PC-9 (cell line): ENCODE measurements around the gene APBA1. TPM values are rescaled to one million over a fixed set of nuclear protein-coding genes. Genes with fewer than 3 reads are reported as not detected.

Experiments used
- BruUV-seq: library from RNA; stranded (reverse); fragments of 400-500 nt; replicated peaks from 2 replicates; lab custom pipeline; 2021; lab: Mats Ljungman, UMichigan
- CTCF ChIA-PET: fragments of 300-600 bp; sonication (Branson Sonifier 250); formaldehyde crosslinking; loops from one replicate; lab custom pipeline; 2022; ENCODE audit warnings: antibody characterized with exemption; lab: Charles Lee
- POLR2A ChIA-PET: fragments of 300-600 bp; sonication (Branson Sonifier 250); formaldehyde crosslinking; loops from one replicate; lab custom pipeline; 2022; ENCODE audit warnings: antibody characterized with exemption; ENCODE audit not compliant: unreplicated experiment; lab: Charles Lee
- DNase-seq, 2 experiments: peaks; one replicate each; pipeline versions ENCODE4 v3.0.0 to v3.0.0-alpha.2; 2015 to 2022; ENCODE audit warnings: mixed read lengths in 1 of 2
- H2AFZ ChIP-seq: fragments of 200-600 bp; sonication (generic); 2 replicates; pipeline ENCODE4 v1.8.1; 2017; ENCODE audit warnings: antibody characterized with exemption
- H3F3A ChIP-seq: fragments of 200-600 bp; sonication (generic); 2 replicates; pipeline ENCODE4 v1.8.1; 2017; ENCODE audit warnings: antibody characterized with exemption, mild to moderate bottlenecking, low read depth; ENCODE audit not compliant: insufficient read depth
- H3K27ac ChIP-seq: fragments of 200-600 bp; sonication (generic); 2 replicates; pipeline ENCODE4 v1.6.1; 2016; ENCODE audit warnings: mixed run types
- H3K27me3 ChIP-seq: fragments of 200-600 bp; sonication (generic); 2 replicates; pipeline ENCODE4 v1.6.1; 2016; ENCODE audit warnings: low read depth, mixed run types; ENCODE audit not compliant: insufficient read depth
- H3K36me3 ChIP-seq: fragments of 200-600 bp; sonication (generic); 2 replicates; pipeline ENCODE4 v1.6.1; 2016; ENCODE audit warnings: low read depth, mixed run types
- H3K4me1 ChIP-seq: fragments of 200-600 bp; sonication (generic); replicated peaks from 2 replicates; pipeline ENCODE4 v1.6.1; 2016; ENCODE audit warnings: mixed run types; ENCODE audit not compliant: insufficient read depth
- H3K4me2 ChIP-seq: fragments of 200-600 bp; sonication (generic); 2 replicates; pipeline ENCODE4 v1.6.1; 2017; ENCODE audit warnings: mixed run types
- H3K4me3 ChIP-seq: fragments of 200-600 bp; sonication (generic); 2 replicates; pipeline ENCODE4 v1.6.1; 2016; ENCODE audit warnings: mixed run types
- H3K79me2 ChIP-seq: fragments of 200-600 bp; sonication (generic); 2 replicates; pipeline ENCODE4 v1.6.1; 2017; ENCODE audit warnings: low read depth, mixed run types
- H3K9me2 ChIP-seq: fragments of 200-600 bp; sonication (generic); 2 replicates; pipeline ENCODE4 v1.8.1; 2017; ENCODE audit warnings: mild to moderate bottlenecking; ENCODE audit not compliant: insufficient read depth
- H3K9me3 ChIP-seq: fragments of 200-600 bp; sonication (generic); 2 replicates; pipeline ENCODE4 v1.8.1; 2016; ENCODE audit warnings: low read depth; ENCODE audit not compliant: insufficient read depth
- H4K20me1 ChIP-seq: fragments of 200-600 bp; sonication (generic); 2 replicates; pipeline ENCODE4 v1.8.1; 2017; ENCODE audit not compliant: insufficient read depth
- EZH2 ChIP-seq: fragments of 200-600 bp; sonication (generic); IDR thresholded peaks from 2 replicates; pipeline ENCODE4 v1.8.0; 2017; ENCODE audit warnings: antibody characterized with exemption, low read depth
- intact Hi-C: fragments of 100-400 bp; cut with micrococcal nuclease; formaldehyde crosslinking; loops from one replicate; pipeline ENCODE4 v1.10.0; 2022; ENCODE audit not compliant: unreplicated experiment
- total RNA-seq: library from RNA; stranded (reverse); gene quantifications from 2 replicates; pipeline ENCODE4 v1.2.3, GENCODE V29; 2021
- TF ChIP-seq, protein P1 (sequence below): fragments of 200-600 bp; sonication (generic); conservative IDR thresholded peaks from 2 replicates; pipeline ENCODE4 v1.6.1; 2017; ENCODE audit warnings: mixed run types, antibody characterized with exemption, mild to moderate bottlenecking, moderate library complexity

The APBA1 gene
- total RNA-seq, 1 experiment from 2014 or later: 0.44 TPM

DNA sequence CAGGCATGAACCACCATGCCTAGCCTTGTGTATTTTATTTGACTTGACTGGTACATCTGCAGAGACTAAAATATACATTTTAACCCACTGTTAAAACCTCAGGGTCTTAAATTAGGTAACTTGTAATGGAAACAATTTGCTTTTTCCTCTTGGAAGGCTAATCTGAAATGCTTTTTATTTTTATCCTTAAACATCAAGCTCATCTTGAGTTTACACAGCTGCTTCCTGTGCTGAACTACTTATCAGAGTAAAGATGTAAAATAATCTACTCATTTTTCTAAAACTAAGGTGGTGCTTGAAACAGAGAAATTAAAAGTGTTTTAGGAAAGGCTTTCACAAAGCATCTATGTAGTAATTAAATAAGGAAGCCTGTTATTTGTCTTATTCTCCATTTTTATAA is 203.0 kb downstream of the APBA1 start:
- intact Hi-C loops: no loop called here
- POLR2A ChIA-PET: interaction anchor here (0.7 kb wide), 2 partner anchors 16 to 533 kb away, joined by 3 to 15 read pairs; no protein-coding TSS in a partner anchor
- CTCF ChIA-PET: no interaction called here
- Histone ChIP-seq H3K9me2 (no peaks in the 10 kb centered on the region), H4K20me1 (no peaks in the 10 kb centered on the region), H3K4me2 (no peak overlapping the region), H3K9me3 (no peaks in the 10 kb centered on the region), H3K79me2 (no peaks in the 10 kb centered on the region), H3K36me3 (no peaks in the 10 kb centered on the region), H3K4me1 (no peaks in the 10 kb centered on the region; the same call in 1 of the 2 replicates), H3K27me3 (no peaks in the 10 kb centered on the region), H3K27ac (no peak overlapping the region), H3F3A (no peaks in the 10 kb centered on the region), H2AFZ (no peak overlapping the region), H3K4me3 (no peak overlapping the region)
- DNase-seq: no peak
- BruUV-seq: no TSS peak
- TF ChIP-seq, protein P1, sequence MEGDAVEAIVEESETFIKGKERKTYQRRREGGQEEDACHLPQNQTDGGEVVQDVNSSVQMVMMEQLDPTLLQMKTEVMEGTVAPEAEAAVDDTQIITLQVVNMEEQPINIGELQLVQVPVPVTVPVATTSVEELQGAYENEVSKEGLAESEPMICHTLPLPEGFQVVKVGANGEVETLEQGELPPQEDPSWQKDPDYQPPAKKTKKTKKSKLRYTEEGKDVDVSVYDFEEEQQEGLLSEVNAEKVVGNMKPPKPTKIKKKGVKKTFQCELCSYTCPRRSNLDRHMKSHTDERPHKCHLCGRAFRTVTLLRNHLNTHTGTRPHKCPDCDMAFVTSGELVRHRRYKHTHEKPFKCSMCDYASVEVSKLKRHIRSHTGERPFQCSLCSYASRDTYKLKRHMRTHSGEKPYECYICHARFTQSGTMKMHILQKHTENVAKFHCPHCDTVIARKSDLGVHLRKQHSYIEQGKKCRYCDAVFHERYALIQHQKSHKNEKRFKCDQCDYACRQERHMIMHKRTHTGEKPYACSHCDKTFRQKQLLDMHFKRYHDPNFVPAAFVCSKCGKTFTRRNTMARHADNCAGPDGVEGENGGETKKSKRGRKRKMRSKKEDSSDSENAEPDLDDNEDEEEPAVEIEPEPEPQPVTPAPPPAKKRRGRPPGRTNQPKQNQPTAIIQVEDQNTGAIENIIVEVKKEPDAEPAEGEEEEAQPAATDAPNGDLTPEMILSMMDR: no peak
- TF ChIP-seq EZH2: no peak

DNA sequence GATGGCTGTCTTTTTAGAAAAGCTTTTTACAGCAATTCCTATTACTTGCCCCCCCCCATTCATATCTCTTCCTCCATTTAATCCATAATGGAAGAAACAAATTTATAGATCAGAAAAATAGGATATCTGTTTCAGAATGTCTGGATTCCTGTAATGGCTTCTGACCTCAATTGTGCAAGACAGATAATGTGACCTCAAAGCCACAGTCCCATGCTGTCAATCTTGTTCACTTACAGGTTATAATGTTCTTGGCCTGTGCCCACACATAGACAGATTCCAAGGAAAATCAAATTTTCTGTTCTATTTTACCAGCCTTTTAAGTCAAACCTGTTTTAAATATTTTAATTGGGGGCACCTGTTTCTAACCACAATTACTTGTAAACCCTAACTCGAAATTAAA is 203.8 kb downstream of the APBA1 start:
- Histone ChIP-seq H3K9me2 (no peaks in the 10 kb centered on the region), H3K27me3 (no peaks in the 10 kb centered on the region), H2AFZ (no peak overlapping the region), H3K36me3 (no peaks in the 10 kb centered on the region), H3K79me2 (no peaks in the 10 kb centered on the region), H3K27ac (no peak overlapping the region), H3K4me1 (no peaks in the 10 kb centered on the region; the same call in 1 of the 2 replicates), H3K9me3 (no peaks in the 10 kb centered on the region), H3K4me3 (no peak overlapping the region), H3F3A (no peaks in the 10 kb centered on the region), H4K20me1 (no peaks in the 10 kb centered on the region), H3K4me2 (no peak overlapping the region)
- TF ChIP-seq, protein P1: no peak
- no peak for TF ChIP-seq EZH2
- no TSS peak for BruUV-seq
- intact Hi-C loops: no loop called here
- ChIA-PET POLR2A (no interaction called here), CTCF (no interaction called here)
- DNase-seq: no peak

DNA sequence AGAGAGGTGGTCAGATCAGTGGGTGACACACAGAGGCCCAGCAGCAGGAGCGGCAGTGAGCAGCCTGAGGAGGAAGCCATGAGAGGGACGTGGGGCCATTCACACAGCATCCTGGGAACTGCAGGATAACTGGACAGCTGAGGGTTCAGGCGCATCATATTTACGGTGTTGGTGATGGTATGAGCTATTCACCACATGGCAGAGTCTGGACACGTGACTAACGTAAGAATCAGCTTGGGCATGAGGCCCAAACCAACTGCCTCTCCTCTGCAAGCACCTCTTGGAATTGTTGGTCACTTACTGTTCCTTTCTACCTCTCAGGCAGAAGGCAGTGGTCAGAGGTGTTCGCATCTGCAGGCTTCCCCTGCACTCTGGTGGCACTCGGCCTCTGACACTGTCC is 206.0 kb downstream of the APBA1 start:
- no peak overlapping the region for H3K27ac ChIP-seq
- H2AFZ ChIP-seq: no peak overlapping the region
- intact Hi-C loops: no loop called here
- no peaks in the 10 kb centered on the region for H3K9me2 ChIP-seq
- BruUV-seq: no TSS peak
- H3K4me3 ChIP-seq: no peak overlapping the region
- H3F3A ChIP-seq: no peaks in the 10 kb centered on the region
- H3K36me3 ChIP-seq: no peaks in the 10 kb centered on the region
- no peaks in the 10 kb centered on the region for H3K9me3 ChIP-seq
- CTCF ChIA-PET: no interaction called here
- no peaks in the 10 kb centered on the region for H4K20me1 ChIP-seq
- no peaks in the 10 kb centered on the region; the same call in 1 of the 2 replicates for H3K4me1 ChIP-seq
- no peaks in the 10 kb centered on the region for H3K79me2 ChIP-seq
- TF ChIP-seq, protein P1: no peak
- H3K27me3 ChIP-seq: no peaks in the 10 kb centered on the region
- no peak overlapping the region for H3K4me2 ChIP-seq
- no peak for DNase-seq
- POLR2A ChIA-PET: no interaction called here
